A673 (cell line): Measurements from ENCODE around the gene DYNAP. TPM values are rescaled to one million over a fixed set of nuclear protein-coding genes. Genes with fewer than 3 reads are reported as not detected.

Experiments used
- BruUV-seq: library from RNA; stranded (reverse); fragments of 400-500 nt; replicated peaks from 2 replicates; lab custom pipeline; 2021; lab: Mats Ljungman, UMichigan
- CTCF ChIA-PET: fragments of 300-600 bp; sonication (Branson Sonifier 250); formaldehyde crosslinking; loops from one replicate; lab custom pipeline; 2022; ENCODE audit warnings: antibody characterized with exemption; lab: Charles Lee
- POLR2A ChIA-PET: fragments of 300-600 bp; sonication (Branson Sonifier 250); formaldehyde crosslinking; loops from one replicate; lab custom pipeline; 2022; ENCODE audit warnings: antibody characterized with exemption; ENCODE audit not compliant: low non-redundant PET; lab: Charles Lee
- DNase-seq: peaks from one replicate; pipeline ENCODE4 v3.0.0-alpha.2; 2015; ENCODE audit warnings: low spot score
- H3K27ac ChIP-seq: fragments of 200-600 bp; sonication (generic); 2 replicates; pipeline ENCODE4 v1.5.1; 2016; ENCODE audit warnings: mixed run types, low read depth, mild to moderate bottlenecking, mixed read lengths, antibody characterized with exemption, low read length; ENCODE audit not compliant: poor library complexity, severe bottlenecking
- H3K27me3 ChIP-seq: fragments of 200-600 bp; sonication (generic); replicated peaks from 2 replicates; pipeline ENCODE4 v1.6.1; 2017; ENCODE audit warnings: mixed run types, low read depth, mild to moderate bottlenecking, mixed read lengths, antibody characterized with exemption, low read length; ENCODE audit not compliant: insufficient read depth, poor library complexity
- H3K36me3 ChIP-seq: fragments of 200-600 bp; sonication (generic); 2 replicates; pipeline ENCODE4 v1.6.1; 2016; ENCODE audit warnings: mixed run types, mild to moderate bottlenecking, mixed read lengths, antibody characterized with exemption, low read length; ENCODE audit not compliant: insufficient read depth, poor library complexity, severe bottlenecking
- H3K4me1 ChIP-seq: fragments of 200-600 bp; sonication (generic); 2 replicates; pipeline ENCODE4 v1.6.1; 2017; ENCODE audit warnings: mixed run types, mild to moderate bottlenecking, mixed read lengths, antibody characterized with exemption, low read length; ENCODE audit not compliant: insufficient read depth, poor library complexity, severe bottlenecking
- H3K4me3 ChIP-seq: fragments of 200-600 bp; sonication (generic); 2 replicates; pipeline ENCODE4 v1.5.1; 2016; ENCODE audit warnings: low read depth, mixed run types, mild to moderate bottlenecking, mixed read lengths, low read length; ENCODE audit not compliant: poor library complexity, severe bottlenecking
- H3K9me3 ChIP-seq: fragments of 200-600 bp; sonication (generic); 2 replicates; pipeline ENCODE4 v1.6.1; 2016; ENCODE audit warnings: mixed run types, low read depth, mild to moderate bottlenecking, mixed read lengths, antibody characterized with exemption, low read length; ENCODE audit not compliant: poor library complexity, severe bottlenecking
- EZH2 ChIP-seq: fragments of 200-600 bp; sonication (generic); IDR thresholded peaks from 2 replicates; pipeline ENCODE4 v1.6.1; 2017; ENCODE audit warnings: borderline replicate concordance, low read depth, mild to moderate bottlenecking, mixed read lengths, antibody characterized with exemption, low read length; ENCODE audit not compliant: poor library complexity, severe bottlenecking
- intact Hi-C: fragments of 100-400 bp; cut with micrococcal nuclease; formaldehyde crosslinking; loops from one replicate; pipeline ENCODE4 v1.10.0; 2022; ENCODE audit not compliant: unreplicated experiment
- total RNA-seq: library from RNA; stranded (reverse); gene quantifications from 2 replicates; pipeline ENCODE4 v1.2.3, GENCODE V29; 2021
- TF ChIP-seq, protein P1 (sequence below): fragments of 300-800, 200-600 bp; sonication (generic); conservative IDR thresholded peaks from 2 replicates; pipeline ENCODE4 v1.5.1; 2017; ENCODE audit warnings: low read depth, mild to moderate bottlenecking, antibody characterized with exemption, low read length, moderate library complexity, mixed read lengths

The DYNAP gene
- total RNA-seq, 1 experiment from 2014 or later = not detected

DNA sequence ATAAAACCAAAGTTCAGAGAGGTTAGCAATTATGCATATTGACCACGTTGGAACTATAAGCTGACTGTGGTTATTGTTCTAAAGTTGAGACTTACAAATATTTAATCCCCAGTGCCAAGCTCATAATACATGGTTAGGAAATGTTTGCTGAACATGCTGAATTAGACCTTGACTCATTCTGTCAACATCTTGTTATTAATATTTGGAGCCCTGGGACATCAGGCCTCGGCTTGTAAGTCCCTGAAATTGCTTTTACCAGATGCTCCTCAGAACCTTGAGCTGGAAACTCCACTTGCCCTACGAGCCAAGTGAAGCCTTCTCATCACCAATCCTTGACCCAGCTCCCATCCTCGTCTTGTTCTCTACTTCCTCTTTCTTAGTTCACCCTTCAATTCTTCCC, 21.2 kb downstream of the DYNAP start:
- no peak for DNase-seq
- no peak overlapping the region for H3K4me3 ChIP-seq
- no peak overlapping the region for H3K27ac ChIP-seq
- no TSS peak for BruUV-seq
- ChIA-PET CTCF (no interaction called here), POLR2A (no interaction called here)
- intact Hi-C loops = no loop called here
- H3K27me3 ChIP-seq = no peaks in the 10 kb centered on the region
- H3K4me1 ChIP-seq = peaks cover 6% of the 10 kb centered on the region
- no peaks in the 10 kb centered on the region for H3K9me3 ChIP-seq
- no peaks in the 10 kb centered on the region for H3K36me3 ChIP-seq
- TF ChIP-seq, protein P1, sequence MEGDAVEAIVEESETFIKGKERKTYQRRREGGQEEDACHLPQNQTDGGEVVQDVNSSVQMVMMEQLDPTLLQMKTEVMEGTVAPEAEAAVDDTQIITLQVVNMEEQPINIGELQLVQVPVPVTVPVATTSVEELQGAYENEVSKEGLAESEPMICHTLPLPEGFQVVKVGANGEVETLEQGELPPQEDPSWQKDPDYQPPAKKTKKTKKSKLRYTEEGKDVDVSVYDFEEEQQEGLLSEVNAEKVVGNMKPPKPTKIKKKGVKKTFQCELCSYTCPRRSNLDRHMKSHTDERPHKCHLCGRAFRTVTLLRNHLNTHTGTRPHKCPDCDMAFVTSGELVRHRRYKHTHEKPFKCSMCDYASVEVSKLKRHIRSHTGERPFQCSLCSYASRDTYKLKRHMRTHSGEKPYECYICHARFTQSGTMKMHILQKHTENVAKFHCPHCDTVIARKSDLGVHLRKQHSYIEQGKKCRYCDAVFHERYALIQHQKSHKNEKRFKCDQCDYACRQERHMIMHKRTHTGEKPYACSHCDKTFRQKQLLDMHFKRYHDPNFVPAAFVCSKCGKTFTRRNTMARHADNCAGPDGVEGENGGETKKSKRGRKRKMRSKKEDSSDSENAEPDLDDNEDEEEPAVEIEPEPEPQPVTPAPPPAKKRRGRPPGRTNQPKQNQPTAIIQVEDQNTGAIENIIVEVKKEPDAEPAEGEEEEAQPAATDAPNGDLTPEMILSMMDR = no peak

DNA sequence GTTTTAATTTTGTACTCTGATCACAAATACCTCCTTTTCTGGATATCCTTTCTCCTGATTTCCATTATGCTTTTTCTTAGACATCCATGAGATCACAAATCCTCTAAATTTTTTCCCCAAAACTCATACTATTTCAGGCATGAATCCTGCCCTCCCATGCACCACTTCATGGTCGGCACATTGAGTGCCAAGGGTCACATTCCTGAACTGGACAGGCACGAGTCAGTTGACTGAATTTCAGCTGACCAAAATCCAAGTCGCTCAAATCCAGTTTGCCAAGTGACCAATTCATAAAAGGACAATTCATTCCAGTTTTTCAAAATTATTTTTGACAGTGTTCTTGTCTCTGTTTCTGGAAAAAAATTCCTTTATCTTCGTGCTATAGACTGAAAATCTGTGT, 22.1 kb downstream of the DYNAP start:
- CTCF ChIA-PET = no interaction called here
- Histone ChIP-seq H3K27ac (no peak overlapping the region), H3K9me3 (no peaks in the 10 kb centered on the region), H3K4me1 (peaks cover 5% of the 10 kb centered on the region), H3K27me3 (no peaks in the 10 kb centered on the region), H3K36me3 (no peaks in the 10 kb centered on the region), H3K4me3 (no peak overlapping the region)
- no peak for TF ChIP-seq EZH2
- TF ChIP-seq, protein P1 = no peak
- no peak for DNase-seq
- POLR2A ChIA-PET = no interaction called here
- intact Hi-C loops = no loop called here
- BruUV-seq = no TSS peak

DNA sequence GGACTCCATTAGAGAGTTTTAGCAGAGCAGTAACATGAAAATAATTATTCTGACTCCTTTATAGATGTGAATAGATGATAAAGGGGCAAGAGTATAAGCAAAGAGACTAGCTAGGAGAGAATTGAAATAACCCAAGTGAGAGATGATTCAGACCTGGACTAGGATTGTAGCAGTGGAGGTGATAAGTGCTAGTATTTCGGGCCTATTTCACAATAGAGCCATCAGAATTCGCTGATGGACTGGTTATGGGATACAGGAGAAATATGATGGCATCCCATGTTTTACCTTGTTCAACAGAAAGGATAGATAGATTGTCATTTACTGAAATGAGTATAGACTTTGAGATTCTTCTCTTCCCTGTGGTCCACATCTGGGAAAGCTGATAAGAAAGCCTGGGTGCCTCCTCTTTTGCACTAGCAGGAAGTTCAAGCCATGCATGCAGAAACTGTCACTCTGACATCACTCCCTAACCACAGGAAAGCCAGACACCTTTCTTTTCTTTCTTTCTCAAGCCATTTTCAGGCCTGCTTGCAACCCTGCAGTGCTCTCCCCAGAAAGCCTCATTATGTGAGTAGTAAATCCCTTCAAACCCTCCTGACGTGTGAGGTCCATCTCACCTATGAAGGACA, 25.3 kb downstream of the DYNAP start:
- no peak overlapping the region for H3K4me3 ChIP-seq
- POLR2A ChIA-PET = no interaction called here
- no TSS peak for BruUV-seq
- intact Hi-C loops = no loop called here
- H3K9me3 ChIP-seq = no peaks in the 10 kb centered on the region
- H3K36me3 ChIP-seq = no peaks in the 10 kb centered on the region
- no peak overlapping the region for H3K27ac ChIP-seq
- no peaks in the 10 kb centered on the region for H3K27me3 ChIP-seq
- no peak for DNase-seq
- CTCF ChIA-PET = no interaction called here
- TF ChIP-seq, protein P1 = no peak
- no peaks in the 10 kb centered on the region for H3K4me1 ChIP-seq
